ENCODE measurements around the gene UROS.

UROS gene

GRCh38 chr10:125828311-125828710 is 5.3 kb upstream of the UROS start:
- no peak for DNase-seq

GRCh38 chr10:125827133-125827532 is 4.1 kb upstream of the UROS start:
- DNase-seq: no peak

GRCh38 chr10:125824736-125825135 is 1.7 kb upstream of the UROS start:
- DNase-seq: no peak

GRCh38 chr10:125823663-125824251 is 699 bp upstream of the UROS start:
- peak; percentile 64 for DNase-seq

GRCh38 chr10:125820701-125821100 is 2.4 kb downstream of the UROS start:
- DNase-seq: no peak

GRCh38 chr10:125817337-125817946 is 5.6 kb downstream of the UROS start:
- DNase-seq: no peak

- DNase-seq: no peak
These were observed 6.5 kb downstream of the UROS start for GRCh38 chr10:125816548-125816947.

GRCh38 chr10:125815764-125816163 is 7.3 kb downstream of the UROS start:
- no peak for DNase-seq

- DNase-seq: no peak
These were observed 10.8 kb downstream of the UROS start for GRCh38 chr10:125812128-125812750.

- no peak for DNase-seq
These were observed 11.8 kb downstream of the UROS start for GRCh38 chr10:125811251-125811650.

GRCh38 chr10:125808047-125808446 is 15.0 kb downstream of the UROS start:
- DNase-seq: no peak

- DNase-seq: no peak
These were observed 20.3 kb downstream of the UROS start for GRCh38 chr10:125802739-125803138.

GRCh38 chr10:125802131-125802530 is 20.9 kb downstream of the UROS start:
- no peak for DNase-seq

- no peak for DNase-seq
These were observed 21.5 kb downstream of the UROS start for GRCh38 chr10:125801574-125801973.

- no peak for DNase-seq
These were observed 23.4 kb downstream of the UROS start for GRCh38 chr10:125799451-125800182.

- no peak for DNase-seq
These were observed 24.9 kb downstream of the UROS start for GRCh38 chr10:125797994-125798662.

GRCh38 chr10:125797424-125797823 is 25.6 kb downstream of the UROS start:
- DNase-seq: no peak

GRCh38 chr10:125795637-125796190 is 27.3 kb downstream of the UROS start:
- no peak for DNase-seq

GRCh38 chr10:125795128-125795527 is 27.9 kb downstream of the UROS start:
- no peak for DNase-seq

- DNase-seq: no peak
These were observed 30.4 kb downstream of the UROS start for GRCh38 chr10:125792342-125793300.

GRCh38 chr10:125788156-125789034 is 34.7 kb downstream of the UROS start:
- no peak for DNase-seq

Measured in activated CD8-positive, alpha-beta memory T cell treated with anti-CD3 and anti-CD28 coated beads for 24 hours (primary cell).